K562 (cell line): ENCODE data around the gene SMARCB1. TPM values are rescaled to one million over a fixed set of nuclear protein-coding genes. Genes with fewer than 3 reads are reported as not detected.

Experiments used
- ATAC-seq: fragments of 200-7000 bp; cut with Tn5 transposase; 3 replicates; pipeline ENCODE4 v1.9.1; 2020; ENCODE audit warnings: moderate library complexity
- BruUV-seq: library from RNA; stranded (reverse); fragments of 400-500 nt; replicated peaks from 2 replicates; lab custom pipeline; 2021; lab: Mats Ljungman, UMichigan
- CTCF ChIA-PET: fragments of 300-600 bp; formaldehyde crosslinking; extraction: SDS; loops from one replicate; lab custom pipeline; 2021; ENCODE audit warnings: low intra/inter-chr PET ratio; lab: Yijun Ruan, JAX
- POLR2A ChIA-PET: fragments of 300-600, 350-650 bp; sonication (Branson Sonifier 250); formaldehyde crosslinking; extraction: SDS; loops from one replicate; lab custom pipeline; 2021; ENCODE audit warnings: antibody characterized with exemption, inconsistent platforms; lab: Yijun Ruan, JAX
- DNase-seq, 4 experiments: peaks; one replicate each; pipeline versions ENCODE4 v3.0.0 to v3.0.0-alpha.2; 2011 to 2018; ENCODE audit warnings: low spot score in 3 of 4, mixed read lengths in 3 of 4; ENCODE audit errors: extremely low read depth in 1 of 4
- FAIRE-seq: peaks from 2 replicates; lab custom pipeline; 2011; peaks lifted over from hg19 to GRCh38; lab: Jason Lieb, UNC
- H2AFZ ChIP-seq: 2 replicates; pipeline ENCODE4 v1.6.0; 2011; ENCODE audit warnings: low read depth, low read length, control low read depth, inconsistent platforms
- H3K27ac ChIP-seq: fragments of 200-600 bp; 3 replicates; pipeline ENCODE4 v1.8.0; 2011; ENCODE audit warnings: low read depth, mild to moderate bottlenecking, control low read depth, inconsistent platforms, low read length, moderate library complexity, mixed read lengths; ENCODE audit errors: extremely low read depth
- H3K27me3 ChIP-seq, 2 experiments: fragments of 300-600 bp in 1 of 2; 2 replicates in 1 of 2; 3 replicates in 1 of 2; pipeline versions ENCODE4 v1.6.0 to v1.8.0; 2011; ENCODE audit warnings: inconsistent platforms in 2 of 2, low read length in 2 of 2, mild to moderate bottlenecking in 1 of 2, mixed read lengths in 1 of 2, moderate library complexity in 1 of 2; ENCODE audit not compliant: control insufficient read depth in 2 of 2, insufficient read depth in 2 of 2
- H3K36me3 ChIP-seq: fragments of 300-600 bp; 3 replicates; pipeline ENCODE4 v1.8.0; 2011; ENCODE audit warnings: mild to moderate bottlenecking, low read length, inconsistent platforms; ENCODE audit not compliant: control insufficient read depth, insufficient read depth
- H3K4me1 ChIP-seq, 2 experiments: fragments of 200-600 bp in 1 of 2; replicated peaks in 1 of 2; 2 replicates in 1 of 2; 3 replicates in 1 of 2; pipeline versions ENCODE4 v1.5.1 to v1.8.0; 2011; ENCODE audit warnings: inconsistent platforms in 2 of 2, low read length in 2 of 2, mild to moderate bottlenecking in 1 of 2, mixed read lengths in 1 of 2, moderate library complexity in 1 of 2; ENCODE audit not compliant: control insufficient read depth in 2 of 2, insufficient read depth in 2 of 2
- H3K4me2 ChIP-seq: 2 replicates; pipeline ENCODE4 v1.6.1; 2011; ENCODE audit warnings: low read length, control low read depth, inconsistent platforms, mixed read lengths; ENCODE audit not compliant: insufficient read depth
- H3K4me3 ChIP-seq: fragments of 200-600 bp; sonication (generic), shearing (Covaris generic); 2 replicates; pipeline ENCODE4 v1.5.1; 2016; ENCODE audit warnings: control low read depth, inconsistent platforms
- H3K79me2 ChIP-seq: fragments of 200-600 bp; 3 replicates; pipeline ENCODE4 v1.8.0; 2011; ENCODE audit warnings: low read length, inconsistent platforms; ENCODE audit not compliant: control insufficient read depth, insufficient read depth
- H3K9ac ChIP-seq, 2 experiments: 2 replicates each; pipeline versions ENCODE4 v1.6.0 to v1.6.1; 2011; ENCODE audit warnings: low read depth in 2 of 2, low read length in 2 of 2, control low read depth in 1 of 2, inconsistent platforms in 1 of 2, mild to moderate bottlenecking in 1 of 2, mixed read lengths in 1 of 2; ENCODE audit not compliant: insufficient read depth in 1 of 2
- H3K9me1 ChIP-seq: one replicate; pipeline ENCODE4 v1.6.0; 2011; ENCODE audit warnings: inconsistent platforms, mild to moderate bottlenecking, low read length, moderate library complexity; ENCODE audit not compliant: control insufficient read depth, insufficient read depth
- H3K9me3 ChIP-seq: replicated peaks from 2 replicates; pipeline ENCODE4 v1.5.1; 2011; ENCODE audit warnings: low read depth, low read length, inconsistent platforms; ENCODE audit not compliant: control insufficient read depth, insufficient read depth
- H4K20me1 ChIP-seq: replicated peaks from 2 replicates; pipeline ENCODE4 v1.6.1; 2011; ENCODE audit warnings: low read length, inconsistent platforms, mixed read lengths; ENCODE audit not compliant: control insufficient read depth, insufficient read depth
- MEF2A ChIP-seq: IDR thresholded peaks from 2 replicates; pipeline ENCODE4 v1.6.1; 2011; ENCODE audit warnings: low read depth, mild to moderate bottlenecking, low read length, moderate library complexity; ENCODE audit not compliant: control insufficient read depth
- ZNF398 ChIP-seq: fragments of 250-450 bp; sonication (Bioruptor Pico); IDR thresholded peaks from 2 replicates; pipeline ENCODE4 v1.8.0; 2021; ENCODE audit warnings: moderate library complexity, mild to moderate bottlenecking, inconsistent platforms
- WGBS: fragments of 100-300 bp; shearing (Covaris generic); methylation state at CpG from one replicate; pipeline ENCODE4 v1.1.6; 2016; ENCODE audit warnings: low coverage, mixed read lengths; ENCODE audit not compliant: insufficient coverage; ENCODE audit errors: missing lambda C conversion rate; 5-methylcytosine and 5-hydroxymethylcytosine counted together
- in situ Hi-C: fragments of 300-500 bp; cut with MboI; formaldehyde crosslinking; loops from 4 replicates; pipeline ENCODE4 v1.15.0; 2018; ENCODE audit warnings: inconsistent platforms, mixed read lengths
- intact Hi-C: fragments of 100-400 bp; cut with micrococcal nuclease; formaldehyde crosslinking; loops from 2 replicates; pipeline ENCODE4 v1.14.2; 2022
- polyA plus RNA-seq, 8 experiments: library from polyadenylated mRNA; depleted of rRNA in 4 of 8; stranded (reverse) in 5 of 8; unstranded in 3 of 8; fragments of >200 nt; fragmentation: Nextera tagmentation in 2 of 8; fragmentation: Illumina TruSeq in 1 of 8; extraction: Ambion mirVana in 2 of 8; extraction: Trizol in 1 of 8; gene quantifications; 2 replicates each; pipeline versions ENCODE4 v1.2.1 to v1.2.3, GENCODE V29; 2011 to 2014; ENCODE audit warnings: inconsistent platforms in 1 of 8, missing spikeins in 1 of 8
- total RNA-seq, 7 experiments: library from RNA; depleted of rRNA in 6 of 7; stranded (reverse); fragments of >200 nt in 6 of 7; fragmentation: Illumina TruSeq in 2 of 7; extraction: Trizol in 2 of 7; gene quantifications; 2 replicates each; pipeline versions ENCODE4 v1.2.1 to v1.2.3, GENCODE V29; 2011 to 2021; ENCODE audit warnings: low replicate concordance in 1 of 7

Gene SMARCB1
- total and polyA plus RNA-seq, 9 of the 15 experiments (the other 6 are each of a cell fraction or from before 2014, with no cell fraction given) = 1.2 to 113 (median 65.4) TPM

DNA sequence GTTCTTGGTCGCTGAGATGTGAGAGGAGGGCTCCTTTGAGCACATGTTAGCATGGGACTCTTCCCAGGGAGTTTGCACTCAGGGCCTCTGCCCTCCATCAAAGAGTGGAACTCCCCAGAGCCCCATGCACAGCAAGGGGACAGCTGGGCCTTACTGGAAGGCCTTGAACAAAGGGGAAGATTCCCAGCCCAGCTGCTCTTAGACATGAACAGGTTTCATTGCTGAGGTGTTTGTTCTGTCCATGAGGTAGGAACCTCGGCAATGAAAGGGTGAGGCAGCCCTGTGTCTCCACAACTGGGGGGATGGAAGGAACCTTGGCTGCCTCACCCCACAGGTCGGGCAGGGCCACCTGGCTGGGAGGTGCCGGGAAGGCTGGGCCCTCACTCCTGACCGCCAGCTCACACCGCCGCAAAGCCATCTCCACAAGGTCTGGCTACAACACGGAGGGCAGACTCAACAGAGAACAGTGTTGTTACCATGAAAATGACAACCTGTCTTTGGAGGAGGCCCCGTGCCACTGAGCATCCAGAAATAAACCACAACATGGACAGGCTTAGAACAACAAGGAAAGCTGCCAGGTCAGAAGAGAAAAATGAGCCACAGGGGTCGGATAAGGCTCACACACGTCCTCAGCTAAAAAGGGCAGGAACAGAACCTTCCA, 48.8 kb downstream of the SMARCB1 start:
- in situ Hi-C loops = no loop called here
- intact Hi-C loops = no loop called here
- H3K4me1 ChIP-seq = peaks cover 2 to 39% of the 10 kb centered on the region in 2 experiments; a peak in 4 of 5 replicates
- no peak overlapping the region for H3K4me3 ChIP-seq
- no peaks in the 10 kb centered on the region; the same call in 1 of the 2 replicates for H4K20me1 ChIP-seq
- DNase-seq (no peak), FAIRE-seq (no peak), ATAC-seq (no peak)
- BruUV-seq = no TSS peak
- H2AFZ ChIP-seq = no peak overlapping the region
- ChIA-PET CTCF (no interaction called here), POLR2A (interaction anchor here (0.7 to 1.5 kb wide), 4 partner anchors 9 to 217 kb away, joined by 3 to 5 read pairs (median 4); no protein-coding TSS in a partner anchor)
- no peaks in the 10 kb centered on the region for H3K27me3 ChIP-seq
- H3K9me1 ChIP-seq = no peaks in the 10 kb centered on the region
- peaks cover 38% of the 10 kb centered on the region; the same call in 2 of the 3 replicates for H3K36me3 ChIP-seq
- H3K27ac ChIP-seq = no peak overlapping the region
- no peaks in the 10 kb centered on the region for H3K79me2 ChIP-seq
- H3K9me3 ChIP-seq = no peaks in the 10 kb centered on the region
- no peak overlapping the region for H3K4me2 ChIP-seq
- 37% methylated on average over 6 of the region's 11 CpGs for WGBS
- peak overlapping the region in 1 of 2 experiments; percentile 17; a peak in 1 of 4 replicates for H3K9ac ChIP-seq
- TF ChIP-seq ZNF398 (CRISPR knock-in tag) = no peak

GRCh38 chr22:23836281-23836680, 49.5 kb downstream of the SMARCB1 start:
- no peaks in the 10 kb centered on the region; the same call in 1 of the 2 replicates for H4K20me1 ChIP-seq
- in situ Hi-C loops = no loop called here

More at GRCh38 chr22:23836281-23836680, 49.5 kb downstream of the SMARCB1 start:
- Histone ChIP-seq H3K36me3 (peaks cover 33% of the 10 kb centered on the region; the same call in 2 of the 3 replicates), H3K79me2 (no peaks in the 10 kb centered on the region), H3K9me1 (no peaks in the 10 kb centered on the region), H3K4me1 (peaks cover 2 to 39% of the 10 kb centered on the region in 2 experiments; a peak in 4 of 5 replicates), H3K27me3 (no peaks in the 10 kb centered on the region), H2AFZ (no peak overlapping the region), H3K9me3 (no peaks in the 10 kb centered on the region), H3K4me3 (no peak overlapping the region), H3K27ac (no peak overlapping the region), H3K9ac (no peak overlapping the region), H3K4me2 (no peak overlapping the region)
- BruUV-seq = no TSS peak
- no peak for TF ChIP-seq MEF2A
- FAIRE-seq = no peak
- 91% methylated on average over 2 of the region's 5 CpGs for WGBS
- POLR2A ChIA-PET = interaction anchor here (1.0 kb wide), 1 partner anchor 65 kb away, joined by 3 read pairs; no protein-coding TSS in a partner anchor
- intact Hi-C loops = no loop called here
- ATAC-seq = no peak
- CTCF ChIA-PET = no interaction called here
- no peak for DNase-seq
